ENCODE measurements around the gene LRP1-AS.

GRCh38 chr12:57133916-57134315 lies 13.5 kb downstream of the LRP1-AS start:
- TF ChIP-seq CTCF (IDR thresholded peaks at IDR 0.05) (no peak), POLR2A (IDR thresholded peaks at IDR 0.05; ENCODE audit: low read depth) (no peak), EP300 (IDR thresholded peaks at IDR 0.05) (no peak), POLR2AphosphoS5 (IDR thresholded peaks at IDR 0.05) (no peak)
